Activated gamma-delta T cell treated with anti-CD3 and anti-CD28 coated beads, Interleukin-2, amount 50 U/mL, for 16 hours (primary cell): Measurements from ENCODE around the gene UTY.

Source experiments
- DNase-seq: peaks from one replicate; pipeline ENCODE4 v3.0.0-alpha.2; 2020; ENCODE audit warnings: low read depth

Gene UTY

GRCh38 chrY:13479828-13480227, at the start of gene UTY:
UTY (minus strand) TSS chrY:13480033; CDS start chrY:13479665, 368 bp downstream.
- no peak for DNase-seq

DNA sequence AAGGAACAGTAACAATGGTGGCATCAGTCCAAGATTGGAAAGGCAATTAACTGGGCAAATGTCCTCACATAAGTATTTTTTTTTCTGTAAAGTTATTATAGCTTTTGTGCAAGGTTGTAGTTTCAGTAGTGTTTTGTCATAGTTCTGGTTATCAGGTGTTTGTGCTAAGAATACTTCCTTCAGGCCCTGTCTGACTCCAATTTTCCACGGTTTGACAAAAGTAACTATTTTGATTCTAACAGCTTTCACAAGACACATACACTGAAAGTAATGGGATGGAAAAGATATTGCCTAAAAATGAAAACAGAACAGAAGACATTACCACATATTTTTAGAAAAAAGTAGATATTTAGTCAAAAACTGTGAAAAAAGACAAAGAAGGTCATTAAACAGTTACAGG, 40.6 kb upstream of the UTY start:
- no peak for DNase-seq

- DNase-seq: no peak
Observed at GRCh38 chrY:13501215-13501614, 21.4 kb upstream of the UTY start.

- no peak for DNase-seq
Observed at GRCh38 chrY:13493737-13494136, 13.9 kb upstream of the UTY start.

DNA sequence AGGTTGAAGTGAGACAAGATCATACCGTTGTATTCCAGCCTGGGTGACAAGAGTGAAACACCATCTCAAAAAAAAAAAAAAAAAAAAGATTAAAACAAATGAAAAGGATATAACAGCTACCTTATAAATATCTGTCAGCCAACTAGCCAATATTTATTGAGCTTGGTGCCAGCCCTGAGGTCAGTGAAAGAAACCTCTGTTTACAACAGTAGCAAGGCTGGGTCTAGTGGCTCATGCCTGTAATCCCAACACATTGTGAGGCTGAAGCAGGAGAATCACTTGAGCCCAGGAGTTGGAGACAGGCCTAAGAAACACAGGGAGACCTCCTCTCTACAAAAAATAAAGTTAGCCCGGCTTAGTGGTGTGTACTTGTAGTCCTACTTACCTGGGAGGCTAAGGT, 12.6 kb upstream of the UTY start:
- no peak for DNase-seq

DNA sequence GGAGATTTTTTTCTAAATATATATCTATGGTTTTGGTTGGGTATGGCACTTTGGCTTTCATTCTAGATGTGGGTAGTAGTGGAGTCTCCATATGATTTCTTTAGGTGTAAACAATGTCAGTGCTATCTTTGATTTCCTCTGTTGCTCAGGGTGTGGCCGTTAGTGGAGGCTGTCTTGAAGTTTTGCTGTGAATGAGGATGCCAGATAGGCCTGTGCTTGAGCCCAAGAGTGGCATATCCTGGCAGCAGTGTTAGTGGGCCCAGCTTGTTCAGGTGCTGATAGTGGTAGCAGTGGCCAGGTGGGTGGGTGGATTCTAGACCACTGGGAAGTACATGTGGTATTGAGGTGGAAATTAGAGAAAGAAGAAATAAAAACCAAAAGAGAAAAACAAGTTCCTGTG, 8.9 kb upstream of the UTY start:
- no peak for DNase-seq

DNA sequence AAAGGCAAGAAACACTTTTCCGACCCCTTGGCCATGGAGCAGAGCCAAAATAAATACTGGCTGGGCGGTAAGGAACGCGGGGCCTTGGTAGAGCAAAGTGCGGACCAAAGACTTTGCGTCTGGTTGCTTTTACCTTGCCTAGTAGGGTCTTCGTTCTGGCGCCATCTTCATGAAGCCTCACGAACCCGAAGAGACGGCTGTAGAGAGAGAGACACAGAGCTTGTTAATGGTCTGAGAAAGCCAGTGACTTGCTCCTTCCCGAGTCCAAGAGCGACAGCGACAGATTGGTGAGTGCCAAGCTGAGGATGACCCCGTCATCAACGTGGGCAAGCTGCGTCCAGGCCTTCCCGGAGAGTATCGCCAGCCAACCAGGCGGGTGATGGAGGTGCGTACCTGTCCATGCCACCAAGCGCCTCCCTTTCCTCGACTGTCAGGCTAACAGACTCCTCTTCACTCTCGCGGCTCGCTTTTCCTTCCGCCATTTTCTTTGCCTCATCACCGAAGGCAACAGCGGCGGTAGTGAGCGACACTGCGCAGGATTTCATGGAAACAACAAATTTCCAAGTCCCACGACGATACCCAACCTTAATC, 617 bp downstream of the UTY start:
- no peak for DNase-seq

GRCh38 chrY:13478126-13478785, 1.6 kb downstream of the UTY start:
- no peak for DNase-seq

GRCh38 chrY:13474997-13475396, 4.8 kb downstream of the UTY start:
- no peak for DNase-seq

GRCh38 chrY:13451572-13451971, 28.3 kb downstream of the UTY start:
- no peak for DNase-seq

GRCh38 chrY:13450596-13451130, 29.2 kb downstream of the UTY start:
- DNase-seq: no peak

GRCh38 chrY:13445566-13445965, 34.3 kb downstream of the UTY start:
- DNase-seq: no peak

GRCh38 chrY:13443146-13443545, 36.7 kb downstream of the UTY start:
- no peak for DNase-seq

DNA sequence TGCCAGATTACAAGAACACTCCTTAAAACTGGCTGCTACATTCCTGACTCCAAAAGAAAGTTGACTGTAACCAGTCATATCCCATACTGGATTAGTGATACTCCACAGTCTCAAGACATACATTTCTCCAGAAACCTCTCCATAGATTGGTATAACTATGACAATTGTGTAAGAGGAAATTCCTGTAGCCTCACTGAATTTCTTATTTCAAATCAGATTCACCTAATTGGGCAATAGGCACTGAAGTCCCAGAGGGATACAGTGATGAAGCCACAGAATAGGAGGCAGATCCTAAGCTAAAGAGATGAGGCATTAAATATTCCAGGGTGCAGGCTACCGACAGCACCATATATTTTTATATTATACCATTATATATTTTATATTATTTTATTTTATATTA, 39.0 kb downstream of the UTY start:
- no peak for DNase-seq

GRCh38 chrY:13435968-13436937, 43.6 kb downstream of the UTY start:
- DNase-seq: no peak

DNA sequence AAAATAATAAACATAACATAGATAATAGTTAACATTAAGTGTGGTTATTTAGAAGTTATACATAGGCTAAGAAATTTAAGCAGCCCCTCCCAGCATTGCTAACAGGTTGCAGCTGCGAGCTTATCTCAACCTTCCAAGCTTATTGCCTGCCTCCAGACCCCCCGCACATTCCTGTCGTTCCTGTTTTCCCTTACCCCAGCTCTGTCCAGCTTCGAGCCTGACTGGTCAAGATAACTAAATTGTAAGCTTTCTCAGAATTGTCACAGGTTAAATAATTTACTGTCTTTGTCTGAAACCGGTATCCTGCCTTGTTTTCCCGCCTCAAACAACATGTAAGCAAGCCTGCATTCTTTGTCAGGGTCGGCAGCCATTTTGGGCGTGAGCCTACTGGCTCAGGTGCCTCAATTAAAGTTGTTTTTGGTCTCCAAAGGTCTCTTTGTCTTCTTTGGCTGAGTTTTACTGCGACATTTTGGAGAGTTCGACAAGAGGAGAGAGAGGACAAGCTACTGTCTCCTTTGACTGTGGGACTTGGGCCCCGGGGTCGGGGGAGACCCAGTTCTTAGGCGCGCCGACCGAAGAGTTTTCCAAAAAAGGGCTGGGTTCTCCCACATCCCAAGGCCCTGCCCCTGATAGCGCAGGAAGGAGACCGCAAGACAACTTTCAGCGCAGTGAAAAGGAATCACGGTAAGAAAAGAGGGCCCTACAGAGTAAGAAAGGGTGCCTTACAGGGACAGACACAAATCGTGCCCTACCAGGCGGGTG, 44.4 kb downstream of the UTY start:
- DNase-seq: no peak

- DNase-seq: no peak
Observed at GRCh38 chrY:13432293-13433025, 47.4 kb downstream of the UTY start.

- no peak for DNase-seq
Observed at GRCh38 chrY:13429551-13429950, 50.3 kb downstream of the UTY start.

- DNase-seq: no peak
Observed at GRCh38 chrY:13423281-13423732, 56.5 kb downstream of the UTY start.

GRCh38 chrY:13416869-13417661, 62.8 kb downstream of the UTY start:
- DNase-seq: no peak
